Activated CD4-positive, alpha-beta T cell treated with anti-CD3 and anti-CD28 coated beads, Interleukin-2, Interleukin-4, amounts not matched to agents 100 ng/mL and 50 ng/mL, durations not matched to agents 16 hours and 8 hours (primary cell): ENCODE data around the gene HIVEP1.
A peak's percentile ranks its signal among the peaks of the same experiment; 100 is the strongest.

Source experiments
- DNase-seq: peaks from one replicate; pipeline ENCODE4 v3.0.0-alpha.2; 2020; ENCODE audit warnings: low spot score

Gene HIVEP1

GRCh38 chr6:12020187-12020791, 8.2 kb downstream of the HIVEP1 start:
- no peak for DNase-seq

GRCh38 chr6:12022481-12022880, 10.4 kb downstream of the HIVEP1 start:
- DNase-seq, result no peak

- no peak for DNase-seq
These were observed 10.9 kb downstream of the HIVEP1 start for GRCh38 chr6:12022953-12023388.

- DNase-seq, result no peak
These were observed 12.1 kb downstream of the HIVEP1 start for GRCh38 chr6:12024216-12024615.

- no peak for DNase-seq
These were observed 12.8 kb downstream of the HIVEP1 start for GRCh38 chr6:12024699-12025434.

- DNase-seq, result no peak
These were observed 14.0 kb downstream of the HIVEP1 start for GRCh38 chr6:12026120-12026519.

GRCh38 chr6:12026833-12027232, 14.7 kb downstream of the HIVEP1 start:
- DNase-seq, result no peak

GRCh38 chr6:12028213-12028612, 16.1 kb downstream of the HIVEP1 start:
- no peak for DNase-seq

GRCh38 chr6:12029979-12030737, 18.0 kb downstream of the HIVEP1 start:
- DNase-seq, result no peak

GRCh38 chr6:12030993-12031550, 19.0 kb downstream of the HIVEP1 start:
- no peak for DNase-seq

GRCh38 chr6:12032783-12033573, 20.9 kb downstream of the HIVEP1 start:
- no peak for DNase-seq

- DNase-seq, result no peak
These were observed 21.7 kb downstream of the HIVEP1 start for GRCh38 chr6:12033770-12034169.

- DNase-seq, result no peak
These were observed 22.2 kb downstream of the HIVEP1 start for GRCh38 chr6:12034349-12034748.

- no peak for DNase-seq
These were observed 22.7 kb downstream of the HIVEP1 start for GRCh38 chr6:12034837-12035236.

- DNase-seq, result no peak
These were observed 24.7 kb downstream of the HIVEP1 start for GRCh38 chr6:12036766-12037165.

- no peak for DNase-seq
These were observed 25.7 kb downstream of the HIVEP1 start for GRCh38 chr6:12037798-12038197.

GRCh38 chr6:12039540-12040459, 27.7 kb downstream of the HIVEP1 start:
- no peak for DNase-seq

- DNase-seq, result no peak
These were observed 35.2 kb downstream of the HIVEP1 start for GRCh38 chr6:12047304-12047703.

- no peak for DNase-seq
These were observed 35.8 kb downstream of the HIVEP1 start for GRCh38 chr6:12047792-12048432.

- peak; percentile 49 for DNase-seq
These were observed 36.5 kb downstream of the HIVEP1 start for GRCh38 chr6:12048609-12049008.
